GM19463 (cell line): Measurements from ENCODE around the gene DYNLT1.
"Not testable (repeated sequence)": the region's sequence is repeated elsewhere in the genome, so short reads cannot be mapped to it uniquely, and the experiment has no call there.

Experiments used
- ATAC-seq: cut with Tn5 transposase; IDR thresholded peaks from one replicate; pipeline ENCODE4 v1.9.1; 2021; ENCODE audit warnings: mild to moderate bottlenecking, moderate library complexity; ENCODE audit not compliant: unreplicated experiment

The DYNLT1 gene

DNA sequence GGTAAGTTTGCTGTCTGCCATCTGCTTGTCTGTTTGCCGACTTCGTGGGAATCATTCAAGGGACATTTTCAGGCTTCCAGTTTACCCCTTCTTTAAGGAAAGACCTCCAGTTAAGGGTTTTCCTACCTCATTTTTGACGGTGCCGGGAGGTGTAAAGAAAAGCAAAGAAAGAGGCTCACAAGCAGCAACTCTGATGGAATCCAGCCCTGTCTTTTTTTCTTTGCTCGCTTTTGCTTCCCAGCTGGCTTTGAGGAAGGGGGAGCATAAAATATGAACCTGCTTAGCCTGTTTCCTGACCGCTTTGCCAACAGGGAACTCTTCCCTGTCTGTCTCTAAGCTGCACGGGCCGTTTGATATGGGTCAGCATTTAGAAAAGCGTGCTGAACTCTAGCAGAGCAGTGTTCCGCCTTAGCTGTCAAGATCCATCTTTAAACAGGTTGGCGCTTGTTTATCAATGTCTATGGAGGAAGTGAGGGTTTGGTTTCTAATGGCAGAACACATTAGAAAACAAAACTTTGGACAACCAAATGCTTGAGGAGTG lies 19.2 kb upstream of the DYNLT1 start:
- ATAC-seq, result no peak

DNA sequence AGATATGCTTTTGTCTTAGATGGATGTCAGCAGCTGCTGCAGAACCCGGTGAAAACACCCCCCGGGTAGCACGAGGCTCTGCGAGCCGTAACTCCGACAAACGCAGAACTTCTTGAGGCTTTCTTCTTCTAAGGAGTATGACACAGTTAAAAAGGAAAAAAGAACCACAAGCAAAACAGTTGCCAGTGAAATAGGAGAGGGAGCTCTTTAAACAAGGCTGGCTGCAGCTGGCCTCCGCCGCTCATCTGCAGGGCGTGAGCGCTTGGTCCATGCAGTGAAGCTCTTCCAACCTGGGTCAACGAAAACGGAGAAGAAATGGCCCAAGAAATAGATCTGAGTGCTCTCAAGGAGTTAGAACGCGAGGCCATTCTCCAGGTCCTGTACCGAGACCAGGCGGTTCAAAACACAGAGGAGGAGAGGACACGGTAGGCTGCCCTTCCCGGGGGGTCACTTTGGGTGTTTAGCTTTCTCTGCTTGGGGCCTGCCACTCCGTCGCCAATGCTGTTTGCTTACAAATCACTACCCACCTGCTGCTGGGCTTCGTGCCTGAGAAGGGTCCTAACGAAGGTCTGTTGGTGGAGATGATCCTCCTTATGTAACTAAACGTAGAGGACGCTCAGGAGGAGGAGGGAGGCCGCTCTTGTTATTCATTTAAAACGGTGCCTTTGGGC lies 18.5 kb upstream of the DYNLT1 start:
- ATAC-seq, result no peak

DNA sequence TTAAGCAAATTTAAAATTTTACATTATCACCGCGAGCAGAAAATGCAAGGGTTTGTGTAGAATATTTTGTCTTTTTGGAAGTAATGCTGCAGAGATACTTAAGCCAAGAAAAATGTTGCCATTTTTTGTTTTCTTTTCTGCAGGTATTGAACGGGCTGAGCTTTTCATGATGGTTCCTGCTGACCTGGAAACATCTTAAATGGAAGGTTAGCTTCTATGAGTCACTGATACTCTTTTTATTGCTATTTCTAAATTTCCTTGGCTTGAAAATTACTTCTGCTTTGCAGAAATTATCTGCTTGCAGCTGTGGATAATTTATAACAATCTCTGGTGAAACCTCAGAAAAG lies 18.0 kb upstream of the DYNLT1 start:
- no peak for ATAC-seq

DNA sequence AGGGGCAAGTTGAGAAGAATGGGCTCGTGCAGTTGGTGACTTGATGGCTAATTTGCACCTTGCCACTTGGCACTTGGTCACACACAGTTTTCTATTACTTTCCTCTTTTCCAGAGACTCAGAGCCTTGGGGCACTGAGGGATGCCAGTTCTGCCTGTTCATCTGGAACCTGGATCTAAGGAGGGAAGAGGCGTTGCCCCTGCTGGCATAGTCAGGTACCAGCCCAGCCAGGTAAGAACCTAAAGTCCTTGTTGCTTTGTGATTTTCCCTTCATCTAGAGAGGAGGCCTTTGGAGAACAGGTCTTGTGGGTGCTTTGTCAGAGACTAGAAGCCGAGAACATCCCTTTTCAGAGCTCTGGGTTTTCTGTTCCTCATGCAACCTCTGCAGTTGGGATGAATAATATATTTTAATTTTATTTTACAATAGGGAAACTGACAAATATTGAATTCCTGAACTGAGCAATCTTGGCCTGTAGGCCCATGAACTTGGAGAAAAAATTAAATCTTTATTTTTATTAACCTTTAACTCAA lies 16.7 kb upstream of the DYNLT1 start:
- ATAC-seq, result no peak

DNA sequence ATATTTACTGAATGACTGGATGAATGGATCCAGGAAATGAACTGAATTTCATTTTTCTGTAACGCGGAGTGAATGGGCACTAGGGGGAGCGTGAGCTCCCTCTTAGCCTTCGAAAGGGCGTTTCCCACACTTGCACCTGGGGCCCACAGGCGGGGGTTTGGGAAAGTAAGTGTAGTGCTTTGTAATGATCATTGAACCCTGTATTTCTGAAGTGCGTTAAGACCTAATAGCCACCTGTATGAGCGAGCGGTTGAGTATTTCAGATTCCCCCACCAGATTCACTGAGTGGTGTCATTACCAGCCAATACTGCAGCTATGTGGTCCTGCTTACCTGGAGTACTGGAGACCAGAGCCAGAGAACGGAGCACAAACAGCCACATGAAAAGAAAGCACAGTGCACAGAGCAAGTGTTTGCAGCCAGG lies 15.8 kb upstream of the DYNLT1 start:
- peak; percentile 62 for ATAC-seq

DNA sequence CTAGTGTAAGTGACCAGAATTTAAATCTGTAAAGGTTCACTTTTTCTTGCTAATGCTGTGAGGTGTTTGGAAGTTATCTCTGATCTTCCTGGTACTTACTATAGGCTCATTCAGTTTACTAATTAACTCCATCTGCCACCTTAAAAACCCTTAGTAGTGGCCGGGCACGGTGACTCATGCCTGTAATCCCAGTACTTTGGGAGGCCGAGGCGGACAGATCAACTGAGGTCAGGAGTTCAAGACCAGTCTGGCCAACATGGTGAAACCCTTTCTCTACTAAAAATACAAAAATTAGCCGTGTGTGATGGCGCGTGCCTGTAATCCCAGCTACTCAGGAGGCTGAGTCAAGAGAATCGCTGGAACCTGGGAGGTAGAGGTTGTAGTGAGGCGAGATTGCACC lies 12.4 kb upstream of the DYNLT1 start:
- ATAC-seq, result not testable (repeated sequence)

DNA sequence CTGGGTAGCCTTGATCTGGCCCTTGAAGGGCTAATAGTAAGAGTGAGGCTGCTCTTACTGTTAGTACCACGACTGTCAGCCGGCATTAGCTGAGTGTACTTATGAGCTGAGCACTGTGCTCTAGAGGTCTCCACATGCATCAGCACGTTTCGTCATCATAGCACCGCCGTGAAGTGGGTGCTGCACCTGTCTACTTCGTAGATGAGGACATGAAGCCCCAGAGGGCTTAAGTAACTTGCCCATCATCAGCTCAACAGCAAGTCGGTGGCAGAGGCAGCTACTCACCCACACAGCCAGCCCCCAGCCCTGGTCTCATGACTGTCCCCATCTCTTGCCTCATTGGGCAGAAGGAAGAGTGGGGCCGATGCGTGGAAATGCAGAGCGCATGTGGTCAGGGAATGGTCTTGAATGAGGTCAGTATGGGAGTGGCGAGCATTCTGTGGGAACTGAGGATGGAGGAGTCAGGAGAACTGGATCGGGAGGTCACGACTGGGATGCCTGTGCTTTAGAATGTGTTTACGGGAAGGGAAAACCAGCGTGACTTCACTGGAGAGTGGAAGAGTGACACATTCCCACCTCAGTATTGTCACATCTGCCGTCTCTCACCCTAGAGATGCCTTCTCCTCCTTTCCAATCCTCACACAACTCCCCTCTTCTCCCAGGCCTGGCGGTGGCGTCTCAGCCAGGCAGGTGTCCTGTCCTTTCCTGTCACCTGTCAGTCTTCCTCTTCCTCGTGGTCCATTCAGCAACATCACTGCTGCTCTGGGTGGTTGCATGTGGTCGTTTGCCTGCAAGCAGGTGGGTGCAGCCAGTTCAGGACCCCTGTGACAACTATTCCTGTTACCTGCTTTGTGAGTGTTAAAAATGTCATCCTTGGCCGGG lies 11.3 kb upstream of the DYNLT1 start:
- no peak for ATAC-seq

DNA sequence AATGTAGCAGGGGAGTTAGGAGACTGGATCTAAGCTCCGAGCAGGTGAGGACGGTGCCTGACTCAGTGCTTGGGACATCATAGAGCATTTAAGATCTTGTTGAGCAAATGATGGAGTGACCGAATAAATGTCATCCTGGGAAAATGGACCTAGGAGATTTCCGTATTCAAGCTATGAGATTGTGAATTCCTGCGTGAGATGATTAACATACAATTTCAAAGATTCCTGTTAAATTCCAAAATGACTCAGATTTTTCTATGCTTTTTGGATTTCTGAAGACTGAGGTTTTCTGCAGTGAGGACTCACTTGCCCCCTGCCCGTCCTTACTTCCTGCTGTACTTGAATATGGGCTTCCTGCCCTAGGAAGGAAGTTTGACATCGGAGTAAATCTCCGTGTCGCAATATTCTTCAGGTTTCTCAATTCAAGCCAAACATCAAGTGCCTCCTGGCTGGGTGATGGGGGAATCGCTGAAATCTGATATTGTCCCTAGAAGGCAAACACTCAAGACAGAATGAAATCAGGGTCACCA lies 10.5 kb upstream of the DYNLT1 start:
- no peak for ATAC-seq

DNA sequence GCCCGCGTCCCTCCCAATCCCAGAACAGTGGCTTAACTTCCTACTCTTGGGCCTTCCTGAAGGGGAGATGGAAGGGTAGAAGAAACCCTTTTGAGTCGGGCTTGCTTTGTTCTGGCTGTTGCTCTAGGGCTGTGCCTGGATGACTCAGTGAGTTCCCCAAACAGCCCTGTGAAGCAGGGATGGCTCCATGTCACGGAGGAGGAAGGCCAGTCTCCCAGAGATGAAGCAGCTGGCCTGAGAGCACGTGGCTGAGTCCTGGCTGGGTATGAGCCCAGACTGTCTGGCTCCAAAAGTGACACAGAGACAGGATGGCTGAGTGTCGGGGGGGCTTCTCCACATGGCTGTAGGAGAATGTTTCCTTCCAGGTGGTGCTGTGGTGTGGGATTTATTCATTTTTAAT lies 10.0 kb upstream of the DYNLT1 start:
- no peak for ATAC-seq

DNA sequence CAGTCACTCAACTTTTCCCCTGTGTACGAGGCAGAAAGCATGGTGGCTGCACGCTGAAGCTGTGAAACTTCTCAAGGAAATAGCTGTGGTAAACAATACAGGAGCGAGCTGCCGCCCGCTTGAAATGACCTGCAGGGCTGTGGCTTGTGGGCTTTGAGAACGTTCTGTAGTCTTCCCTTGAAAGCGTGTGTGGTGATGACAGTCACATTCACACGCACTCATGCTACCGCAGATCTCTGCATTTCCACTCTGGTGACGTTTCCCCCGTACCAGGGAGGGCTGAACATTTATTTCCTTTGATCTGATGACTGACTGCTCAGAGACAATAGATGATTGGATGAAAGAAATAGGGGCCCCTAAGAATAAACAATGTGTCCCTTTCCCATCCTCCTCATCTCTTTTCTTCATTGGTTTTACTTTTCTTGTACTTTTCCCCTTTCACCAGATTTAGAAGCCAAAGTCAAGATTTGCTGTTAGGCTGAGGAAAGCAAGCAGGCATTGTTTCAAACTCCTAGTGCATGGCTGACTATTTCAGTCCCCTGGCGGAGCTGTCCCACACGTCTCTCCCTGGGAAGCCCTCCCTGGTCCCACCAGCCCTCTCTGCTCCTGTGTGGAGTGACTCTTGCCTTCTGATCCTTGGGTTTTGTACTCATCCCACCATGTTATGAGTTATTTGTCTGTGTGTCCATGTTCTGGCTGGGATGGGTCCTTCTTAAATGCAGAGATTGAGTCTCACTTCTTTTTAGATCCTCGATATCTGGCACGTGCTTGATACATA lies 9.2 kb upstream of the DYNLT1 start:
- peak; percentile 37 for ATAC-seq

DNA sequence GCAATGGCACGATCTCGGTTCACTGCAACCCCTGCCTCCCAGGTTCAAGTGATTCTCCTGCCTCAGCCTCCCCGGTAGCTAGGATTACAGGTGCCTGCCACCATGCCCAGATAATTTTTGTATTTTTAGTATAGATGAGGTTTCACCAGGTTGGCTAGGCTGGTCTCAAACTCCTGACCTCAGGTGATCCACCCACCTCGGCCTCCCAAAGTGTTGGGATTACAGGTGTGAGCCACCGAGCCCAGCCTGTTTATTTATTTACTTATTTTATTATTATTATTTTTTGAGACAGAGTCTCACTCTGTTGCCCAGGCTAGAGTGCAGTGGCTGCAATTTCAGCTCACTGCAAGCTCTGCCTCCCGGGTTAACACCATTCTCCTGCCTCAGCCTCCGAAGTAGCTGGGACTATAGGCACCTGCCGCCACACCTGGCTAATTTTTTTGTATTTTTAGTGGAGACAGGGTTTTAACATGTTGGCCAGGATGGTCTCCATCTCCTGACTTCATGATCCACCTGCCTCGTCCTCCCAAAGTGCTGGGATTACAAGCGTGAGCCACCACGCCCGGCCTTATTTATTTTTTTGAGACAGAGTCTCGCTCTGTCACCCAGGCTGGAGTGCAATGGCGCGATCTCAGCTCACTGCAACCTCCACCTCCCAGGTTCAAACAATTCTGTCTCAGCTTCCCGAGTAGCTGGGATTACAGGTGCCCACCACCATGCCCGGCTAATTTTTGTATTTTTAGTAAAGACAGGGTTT lies 7.6 kb upstream of the DYNLT1 start:
- not testable (repeated sequence) for ATAC-seq

DNA sequence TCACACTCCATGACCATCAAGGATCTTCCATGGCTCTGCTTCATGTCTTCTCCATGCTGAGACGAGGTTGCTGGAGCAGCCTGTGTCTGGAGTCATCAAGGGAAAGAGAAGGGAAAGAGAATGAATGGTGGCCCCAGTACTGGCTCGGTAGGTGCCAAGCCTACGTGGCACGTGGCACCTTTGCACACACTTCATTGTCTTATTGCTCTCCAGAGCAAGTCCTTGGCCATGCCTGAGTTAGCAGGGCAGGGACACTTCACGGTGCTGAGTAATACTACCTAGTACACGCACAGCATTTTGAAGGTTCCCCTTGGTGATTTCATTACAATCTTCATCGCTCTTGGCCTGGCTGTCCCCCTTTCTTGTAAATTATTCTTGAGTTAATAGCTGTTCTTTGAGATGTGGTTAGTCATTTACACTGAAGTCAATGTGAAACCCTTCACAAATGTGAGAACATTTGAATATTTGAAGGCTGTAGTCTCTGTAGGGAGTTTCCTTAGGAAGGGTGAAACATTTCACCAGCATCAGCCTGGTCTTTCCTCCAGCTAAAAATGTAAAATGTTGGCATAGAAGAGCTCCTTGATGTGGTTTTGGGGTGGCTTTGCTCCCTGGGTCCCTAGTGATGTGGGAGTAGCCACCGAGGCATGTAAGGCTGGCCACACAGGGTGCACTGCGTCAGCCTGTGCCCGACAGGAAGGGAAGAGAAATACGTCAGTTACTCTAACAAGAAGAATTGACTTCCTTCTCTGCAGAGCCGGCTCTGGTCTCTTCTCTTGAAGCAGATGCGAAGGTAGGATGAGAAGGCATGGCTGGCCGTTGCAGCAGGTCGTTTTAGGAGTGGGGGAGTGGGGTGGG lies 5.0 kb upstream of the DYNLT1 start, which contains the start of gene SYTL3:
SYTL3 (plus strand) TSS at position 766 of the 855 bp plus-strand sequence. CDS start 13,215 bp downstream, outside the sequence.
- peak; percentile 43 for ATAC-seq

DNA sequence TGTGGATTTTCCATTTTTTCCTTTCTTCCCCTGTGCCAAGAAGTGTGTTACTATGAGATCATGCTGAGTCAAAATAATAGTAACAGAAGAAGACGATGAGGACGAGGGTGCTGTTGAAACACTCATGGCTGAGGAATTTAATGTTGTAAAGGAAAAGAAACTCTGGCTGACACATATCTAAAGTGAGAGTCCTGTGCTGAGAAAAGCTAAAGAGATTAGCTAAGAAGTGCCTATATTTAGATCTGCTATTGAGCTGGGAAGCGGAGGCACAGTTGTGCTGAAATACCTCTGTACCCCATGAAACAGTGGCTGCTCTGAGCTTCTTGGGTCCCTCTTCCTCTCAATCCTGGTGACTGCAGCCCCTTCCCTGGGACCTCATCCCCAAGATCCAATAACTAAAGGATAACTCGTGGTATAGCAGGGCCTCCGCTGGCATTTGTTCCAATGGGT lies 4.2 kb upstream of the DYNLT1 start:
- ATAC-seq, result peak; percentile 22

DNA sequence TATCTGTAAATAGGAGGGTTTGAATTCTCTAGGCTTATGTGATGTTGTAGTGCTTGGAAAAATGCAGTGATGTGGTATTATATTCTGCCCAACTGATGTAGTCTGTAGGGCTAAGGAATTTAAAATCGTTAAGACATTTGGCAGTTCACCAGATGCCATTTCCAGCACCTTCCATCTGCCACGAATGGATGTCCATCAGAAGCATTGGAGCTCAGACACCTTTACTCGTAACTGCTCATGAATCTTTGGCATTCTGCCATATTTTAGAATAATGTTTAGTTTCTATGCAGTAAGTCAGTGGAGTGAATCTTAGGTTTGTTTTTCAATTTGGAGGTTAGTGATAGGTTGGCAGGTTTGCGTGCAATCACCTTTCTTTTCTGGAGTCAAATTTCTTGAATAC lies 3.0 kb upstream of the DYNLT1 start:
- ATAC-seq, result no peak

DNA sequence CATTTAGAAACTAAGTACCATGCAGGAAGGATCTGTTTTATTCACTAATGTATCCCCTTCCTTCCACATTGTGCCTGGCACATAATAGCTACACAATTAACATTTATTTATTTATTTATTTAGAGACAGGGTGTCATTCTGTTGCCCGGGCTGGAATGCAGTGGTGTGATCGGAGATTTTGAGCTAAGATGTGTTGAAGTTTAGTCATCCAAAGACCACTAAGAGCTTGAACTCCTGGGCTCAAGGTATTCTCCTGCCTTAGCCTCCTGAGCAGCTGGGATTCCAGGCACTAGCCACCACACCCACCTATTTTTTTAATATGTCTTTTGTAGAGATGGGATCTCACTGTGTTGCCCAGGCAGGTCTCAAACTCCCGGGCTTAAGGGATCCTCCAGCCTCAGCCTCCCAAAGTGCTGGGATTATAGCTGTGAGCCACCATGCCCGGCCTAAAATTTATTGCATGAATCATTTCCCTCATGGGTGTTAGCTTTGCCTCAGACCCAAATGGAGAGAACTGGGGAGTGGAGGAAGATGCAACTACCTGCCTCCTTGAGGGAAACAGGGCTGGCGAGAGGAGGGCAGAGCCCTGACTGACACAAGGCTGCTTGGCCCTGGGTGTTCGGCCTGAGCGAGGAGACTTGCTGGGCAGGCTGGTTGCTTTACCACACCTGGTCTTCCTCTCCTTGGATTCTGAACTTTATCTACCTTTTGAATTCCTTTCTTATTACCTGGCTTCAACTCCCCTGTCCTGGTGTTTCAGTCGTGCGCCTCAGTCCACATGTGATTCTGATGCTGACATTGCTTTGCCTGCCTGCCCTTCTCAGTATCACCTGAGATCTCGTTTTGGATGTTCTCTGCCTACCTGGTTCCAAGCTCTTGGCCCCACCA lies 1.7 kb upstream of the DYNLT1 start:
- ATAC-seq, result no peak

DNA sequence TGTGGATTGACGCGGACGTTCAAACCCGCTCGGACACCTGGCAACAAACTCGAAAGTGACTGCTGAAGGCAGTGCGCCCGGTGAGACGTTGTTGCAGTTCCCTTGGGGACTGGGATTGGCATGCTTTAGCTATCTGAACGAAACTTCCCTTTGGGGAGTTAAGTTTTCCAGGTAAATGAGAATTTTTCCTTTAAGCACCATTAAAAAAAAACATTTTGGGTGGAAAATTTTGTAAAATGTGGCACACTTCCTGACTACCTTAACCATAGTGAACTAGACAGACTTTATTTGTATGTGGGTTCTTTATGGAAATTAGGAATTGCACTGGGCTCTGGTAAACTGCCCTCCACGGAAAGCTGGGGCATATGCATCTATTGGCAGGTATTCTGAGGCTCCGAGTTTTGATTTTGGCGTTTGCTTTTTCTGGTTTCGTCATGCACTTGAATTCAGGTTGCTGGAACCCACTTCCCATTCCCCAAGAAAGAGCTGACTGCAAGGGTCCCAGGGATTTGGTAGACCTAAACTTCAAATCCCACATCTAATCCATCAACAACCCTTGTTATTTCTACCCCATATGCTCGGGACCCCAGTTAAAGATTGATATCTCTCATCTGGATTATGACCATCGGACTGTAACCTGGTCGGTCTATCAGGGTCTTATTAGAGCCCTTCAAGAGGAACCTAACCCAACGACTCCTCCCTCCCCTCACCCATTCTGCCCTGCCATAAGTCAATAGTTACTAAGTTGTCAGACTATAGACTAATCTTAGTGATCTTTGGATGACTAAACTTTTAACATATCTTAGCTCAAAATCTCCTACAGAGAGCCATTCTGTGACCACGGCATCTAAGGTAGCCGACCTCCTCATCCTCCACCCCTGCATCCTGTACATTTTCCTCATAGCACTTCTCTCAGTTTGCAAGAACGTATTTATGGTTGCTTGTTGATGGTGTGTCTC lies 800 bp upstream of the DYNLT1 start:
- ATAC-seq, result no peak

DNA sequence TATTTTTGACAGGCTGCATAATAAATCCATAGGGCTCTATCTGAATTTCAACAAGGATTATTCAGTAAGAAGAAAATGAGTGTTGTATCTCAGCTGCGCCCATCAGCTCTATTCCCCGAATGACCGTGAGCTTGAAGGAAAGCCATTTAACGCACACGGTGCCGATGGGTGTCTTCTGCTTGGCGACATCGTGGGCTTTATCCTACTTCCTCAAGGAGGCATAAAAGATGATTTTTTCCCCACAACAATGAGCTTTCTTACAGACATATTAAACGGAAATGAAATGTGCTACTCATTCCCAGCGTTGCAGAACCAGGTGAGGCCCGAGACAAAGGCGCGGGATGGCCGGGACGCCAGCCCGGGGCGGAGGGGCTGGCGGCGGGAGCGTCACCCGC lies 710 bp downstream of the DYNLT1 start:
- ATAC-seq, result no peak
